ENCODE results near the gene STAC. TPM values are rescaled to one million over a fixed set of nuclear protein-coding genes. Genes with fewer than 3 reads are reported as not detected.
"Not testable (repeated sequence)": the region's sequence is repeated elsewhere in the genome, so short reads cannot be mapped to it uniquely, and the experiment has no call there.

STAC gene
- total RNA-seq, 1 donor from 2014 or later = 1.3 TPM

DNA sequence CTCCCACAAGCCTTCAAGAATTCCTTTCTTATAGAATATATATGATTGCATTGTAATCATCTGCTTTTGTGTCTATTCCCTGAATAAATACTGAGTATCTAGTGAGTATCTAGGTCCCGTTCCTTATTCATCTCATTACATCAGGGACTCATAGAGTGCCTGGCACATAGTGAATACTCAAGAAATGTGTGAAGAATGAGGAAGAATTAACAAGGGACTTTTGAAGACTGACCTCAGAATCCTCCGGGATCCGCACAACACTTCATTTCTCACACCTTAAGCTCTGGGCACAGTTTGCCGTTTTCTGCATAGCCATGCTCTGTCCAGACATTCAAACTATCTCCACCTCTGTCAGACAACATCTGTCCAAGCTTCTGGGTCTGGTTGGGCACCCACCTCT is 108.8 kb downstream of the STAC start:
- no peaks in the 10 kb centered on the region for H3K9me3 Mint-ChIP-seq
- H3K27me3 Mint-ChIP-seq (ENCODE audit: low read depth) = no peaks in the 10 kb centered on the region
- DNase-seq (ENCODE audit: low read depth, low spot score) = no peak
- no peak overlapping the region for H3K4me3 Mint-ChIP-seq
- TF ChIP-seq, protein P1, sequence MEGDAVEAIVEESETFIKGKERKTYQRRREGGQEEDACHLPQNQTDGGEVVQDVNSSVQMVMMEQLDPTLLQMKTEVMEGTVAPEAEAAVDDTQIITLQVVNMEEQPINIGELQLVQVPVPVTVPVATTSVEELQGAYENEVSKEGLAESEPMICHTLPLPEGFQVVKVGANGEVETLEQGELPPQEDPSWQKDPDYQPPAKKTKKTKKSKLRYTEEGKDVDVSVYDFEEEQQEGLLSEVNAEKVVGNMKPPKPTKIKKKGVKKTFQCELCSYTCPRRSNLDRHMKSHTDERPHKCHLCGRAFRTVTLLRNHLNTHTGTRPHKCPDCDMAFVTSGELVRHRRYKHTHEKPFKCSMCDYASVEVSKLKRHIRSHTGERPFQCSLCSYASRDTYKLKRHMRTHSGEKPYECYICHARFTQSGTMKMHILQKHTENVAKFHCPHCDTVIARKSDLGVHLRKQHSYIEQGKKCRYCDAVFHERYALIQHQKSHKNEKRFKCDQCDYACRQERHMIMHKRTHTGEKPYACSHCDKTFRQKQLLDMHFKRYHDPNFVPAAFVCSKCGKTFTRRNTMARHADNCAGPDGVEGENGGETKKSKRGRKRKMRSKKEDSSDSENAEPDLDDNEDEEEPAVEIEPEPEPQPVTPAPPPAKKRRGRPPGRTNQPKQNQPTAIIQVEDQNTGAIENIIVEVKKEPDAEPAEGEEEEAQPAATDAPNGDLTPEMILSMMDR (conservative IDR thresholded peaks at IDR 0.05) = no peak
- no peak overlapping the region for H3K27ac Mint-ChIP-seq (ENCODE audit: unreplicated experiment)
- H3K4me1 Mint-ChIP-seq = peaks cover 7% of the 10 kb centered on the region
- H3K36me3 Mint-ChIP-seq (ENCODE audit: low read depth) = no peaks in the 10 kb centered on the region

GRCh38 chr3:36489679-36490425 is 109.5 kb downstream of the STAC start:
- TF ChIP-seq, protein P1 (conservative IDR thresholded peaks at IDR 0.05) = no peak
- H3K4me1 Mint-ChIP-seq = peaks cover 7% of the 10 kb centered on the region
- H3K9me3 Mint-ChIP-seq = no peaks in the 10 kb centered on the region
- no peaks in the 10 kb centered on the region for H3K36me3 Mint-ChIP-seq (ENCODE audit: low read depth)
- no peak overlapping the region for H3K4me3 Mint-ChIP-seq
- H3K27ac Mint-ChIP-seq (ENCODE audit: unreplicated experiment) = no peak overlapping the region
- H3K27me3 Mint-ChIP-seq (ENCODE audit: low read depth) = no peaks in the 10 kb centered on the region
- no peak for DNase-seq (ENCODE audit: low read depth, low spot score)

DNA sequence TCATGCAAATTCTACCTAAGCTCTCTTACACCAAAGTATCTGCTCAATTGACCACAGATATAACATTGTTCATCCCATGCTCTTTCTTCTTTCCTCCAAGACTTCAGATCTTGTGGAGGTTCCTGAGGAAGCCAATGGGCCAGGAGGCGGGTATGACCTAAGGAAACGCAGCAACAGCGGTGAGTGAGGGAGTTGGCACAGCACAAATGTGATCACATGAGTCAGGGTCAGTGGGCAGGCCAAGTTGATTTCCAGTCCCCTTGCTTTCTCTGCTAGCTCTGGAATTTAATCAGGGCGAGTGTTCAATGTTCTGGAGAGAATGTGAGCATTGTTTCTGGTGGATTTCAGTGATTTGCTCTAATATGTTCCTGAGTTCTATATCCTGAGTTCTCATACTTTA is 112.7 kb downstream of the STAC start:
- H3K4me1 Mint-ChIP-seq = peaks cover 7% of the 10 kb centered on the region
- TF ChIP-seq, protein P1 (conservative IDR thresholded peaks at IDR 0.05) = no peak
- H3K9me3 Mint-ChIP-seq = no peaks in the 10 kb centered on the region
- no peak overlapping the region for H3K4me3 Mint-ChIP-seq
- no peaks in the 10 kb centered on the region for H3K27me3 Mint-ChIP-seq (ENCODE audit: low read depth)
- H3K27ac Mint-ChIP-seq (ENCODE audit: unreplicated experiment) = no peak overlapping the region
- no peaks in the 10 kb centered on the region for H3K36me3 Mint-ChIP-seq (ENCODE audit: low read depth)
- DNase-seq (ENCODE audit: low read depth, low spot score) = no peak

DNA sequence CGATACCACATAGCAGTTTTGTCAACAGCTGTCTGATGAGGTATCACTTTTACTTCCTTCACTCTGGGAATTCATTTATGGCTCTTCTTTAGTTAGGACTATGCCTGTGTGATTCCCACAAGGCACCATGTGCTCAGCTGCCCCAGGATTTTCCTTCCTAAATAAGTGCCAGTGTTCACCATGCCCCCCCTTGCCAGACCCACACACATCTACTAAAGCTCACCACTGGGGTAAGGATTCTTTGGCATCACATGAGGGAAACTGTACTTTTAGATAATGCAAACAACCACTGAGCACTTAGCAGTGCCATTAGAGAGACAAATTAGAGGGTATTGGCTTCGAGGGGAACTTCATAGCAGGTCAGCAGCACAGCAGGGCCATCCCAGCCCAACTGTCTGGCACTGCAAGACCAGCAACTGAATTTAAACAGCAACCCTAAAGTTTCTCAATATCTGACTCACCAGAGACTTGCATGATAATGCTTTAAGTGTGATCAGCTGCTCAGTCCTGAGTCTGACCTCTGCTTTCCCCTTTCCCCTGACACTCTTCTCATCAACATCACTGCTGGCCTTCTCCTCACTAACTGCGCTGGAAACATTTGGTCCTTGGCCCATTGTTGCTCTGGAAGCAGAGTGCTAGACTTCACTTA is 114.3 kb downstream of the STAC start:
- H3K4me3 Mint-ChIP-seq = no peak overlapping the region
- no peak overlapping the region for H3K27ac Mint-ChIP-seq (ENCODE audit: unreplicated experiment)
- H3K27me3 Mint-ChIP-seq (ENCODE audit: low read depth) = no peaks in the 10 kb centered on the region
- DNase-seq (ENCODE audit: low read depth, low spot score) = no peak
- TF ChIP-seq, protein P1 (conservative IDR thresholded peaks at IDR 0.05) = no peak
- peaks cover 7% of the 10 kb centered on the region for H3K4me1 Mint-ChIP-seq
- H3K9me3 Mint-ChIP-seq = no peaks in the 10 kb centered on the region
- H3K36me3 Mint-ChIP-seq (ENCODE audit: low read depth) = no peaks in the 10 kb centered on the region

- no peak overlapping the region for H3K27ac Mint-ChIP-seq (ENCODE audit: unreplicated experiment)
- no peaks in the 10 kb centered on the region for H3K27me3 Mint-ChIP-seq (ENCODE audit: low read depth)
- no peak for DNase-seq (ENCODE audit: low read depth, low spot score)
- H3K36me3 Mint-ChIP-seq (ENCODE audit: low read depth) = no peaks in the 10 kb centered on the region
- TF ChIP-seq, protein P1 (conservative IDR thresholded peaks at IDR 0.05) = no peak
- H3K9me3 Mint-ChIP-seq = no peaks in the 10 kb centered on the region
- H3K4me1 Mint-ChIP-seq = no peaks in the 10 kb centered on the region
- H3K4me3 Mint-ChIP-seq = no peak overlapping the region
Observed at GRCh38 chr3:36496684-36497633, 116.7 kb downstream of the STAC start.

- not testable (repeated sequence) for H3K4me3 Mint-ChIP-seq; H3K27ac Mint-ChIP-seq (ENCODE audit: unreplicated experiment); H3K9me3 Mint-ChIP-seq; H3K4me1 Mint-ChIP-seq; DNase-seq (ENCODE audit: low read depth, low spot score); H3K36me3 Mint-ChIP-seq (ENCODE audit: low read depth); H3K27me3 Mint-ChIP-seq (ENCODE audit: low read depth)
Observed at GRCh38 chr3:36500053-36500452, 119.7 kb downstream of the STAC start.

Measured in neural crest cell (in vitro differentiated cells).